ENCODE results near the gene TACO1.

Gene TACO1

DNA sequence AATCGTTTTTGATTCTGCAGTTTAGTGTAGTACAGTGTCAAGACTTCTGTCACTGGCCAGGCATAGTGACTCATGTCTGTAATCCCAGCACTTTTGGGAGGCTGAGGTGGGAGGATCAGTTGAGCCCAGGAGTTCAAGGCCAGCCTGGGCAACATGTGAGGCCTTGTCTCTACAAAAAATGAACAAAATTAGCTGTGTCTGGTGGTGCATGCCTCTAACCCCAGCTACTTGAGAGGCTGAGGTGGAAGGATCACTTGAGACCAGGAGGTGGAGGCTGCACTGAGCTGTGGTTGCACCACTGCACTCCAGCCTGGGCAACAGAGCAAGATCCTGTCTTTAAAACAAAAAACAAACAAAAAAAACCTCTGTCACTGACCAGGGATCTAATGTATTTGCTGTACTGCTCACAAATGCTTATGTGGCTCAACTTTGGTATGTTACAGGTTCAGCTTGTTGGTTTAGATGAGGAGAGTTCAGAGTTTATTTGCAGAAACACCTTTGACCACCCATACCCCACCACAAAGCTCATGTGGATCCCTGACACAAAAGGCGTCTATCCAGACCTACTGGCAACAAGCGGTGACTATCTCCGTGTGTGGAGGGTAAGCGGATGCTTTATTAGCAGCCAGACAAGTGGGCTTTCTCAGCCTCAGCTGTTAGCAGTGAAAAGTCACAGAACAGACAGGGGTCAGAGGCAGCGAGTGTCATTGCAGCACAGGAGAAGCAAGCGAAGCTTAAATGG, 22.5 kb upstream of the TACO1 start:
- H3K4me2 ChIP-seq (ENCODE audit: low read length, poor library complexity, severe bottlenecking), result no peak overlapping the region
- no peak overlapping the region for H2AFZ ChIP-seq (ENCODE audit: low read depth, low read length)
- no peak overlapping the region for H3K23ac ChIP-seq (ENCODE audit: low read length in 2 of 2)
- peaks cover 52% of the 10 kb centered on the region for H3K79me1 ChIP-seq (replicated peaks; ENCODE audit: low read length, poor library complexity, severe bottlenecking)
- H4K91ac ChIP-seq (ENCODE audit: low read length), result no peak overlapping the region
- H2BK15ac ChIP-seq (ENCODE audit: low read depth, poor library complexity, severe bottlenecking), result no peak overlapping the region
- H2BK12ac ChIP-seq (ENCODE audit: low read length in 2 of 2), result no peak overlapping the region
- no peak overlapping the region for H3K4me3 ChIP-seq (ENCODE audit: insufficient read depth in 1 of 2, low read depth in 1 of 2, low read length in 2 of 2)
- no peak overlapping the region for H3K4ac ChIP-seq (ENCODE audit: low read depth in 1 of 2, low read length in 2 of 2)
- H3K4me1 ChIP-seq (ENCODE audit: control insufficient read depth, insufficient read depth, low read depth, low read length), result peaks cover 9% of the 10 kb centered on the region
- no peak overlapping the region for H2AK5ac ChIP-seq (ENCODE audit: low read length, severe bottlenecking)
- no peaks in the 10 kb centered on the region for H3K9me3 ChIP-seq (ENCODE audit: control insufficient read depth, low read length)
- H3K14ac ChIP-seq (ENCODE audit: low read length in 2 of 2), result no peak overlapping the region
- no peak overlapping the region for H3K27ac ChIP-seq (ENCODE audit: low read length, poor library complexity, severe bottlenecking)
- 93% methylated on average over 7 of the region's 7 CpGs for WGBS
- no peak overlapping the region for H2BK120ac ChIP-seq (ENCODE audit: low read depth, low read length)
- no peak overlapping the region for H3K9ac ChIP-seq (ENCODE audit: low read length)
- no peak overlapping the region for H3K18ac ChIP-seq (ENCODE audit: low read depth in 1 of 2, low read length in 2 of 2)
- H4K8ac ChIP-seq (ENCODE audit: low read length), result no peak overlapping the region
- H2BK5ac ChIP-seq (ENCODE audit: low read depth, low read length, poor library complexity, severe bottlenecking), result no peak overlapping the region
- peaks cover 18 to 45% of the 10 kb centered on the region in 2 experiments for H3K36me3 ChIP-seq (ENCODE audit: control insufficient read depth in 1 of 2, insufficient read depth in 2 of 2, low read depth in 1 of 2, low read length in 2 of 2)
- DNase-seq, result no peak
- H3K27me3 ChIP-seq (ENCODE audit: control insufficient read depth in 1 of 2, insufficient read depth in 1 of 2, low read length in 2 of 2), result no peaks in the 10 kb centered on the region

DNA sequence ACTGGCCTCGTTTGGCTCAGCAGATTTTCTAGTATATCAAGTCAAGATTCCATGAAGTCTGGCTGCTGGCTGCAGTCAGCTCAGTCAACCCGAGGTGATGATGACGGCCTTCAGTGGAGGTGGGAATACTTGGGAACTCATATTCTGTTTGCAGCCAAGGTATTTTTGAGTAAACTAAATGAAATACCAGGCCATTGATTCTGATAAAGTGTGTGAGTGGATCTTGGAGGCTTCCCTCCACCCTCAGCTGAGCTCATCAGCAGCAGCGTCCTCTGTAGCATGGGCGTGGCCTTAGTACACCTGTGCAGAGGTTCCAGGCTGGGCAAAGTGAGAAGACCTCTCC, 22.0 kb upstream of the TACO1 start:
- peaks cover 56% of the 10 kb centered on the region for H3K79me1 ChIP-seq (replicated peaks; ENCODE audit: low read length, poor library complexity, severe bottlenecking)
- H3K23ac ChIP-seq (ENCODE audit: low read length in 2 of 2), result no peak overlapping the region
- H3K4me2 ChIP-seq (ENCODE audit: low read length, poor library complexity, severe bottlenecking), result no peak overlapping the region
- H3K4me1 ChIP-seq (ENCODE audit: control insufficient read depth, insufficient read depth, low read depth, low read length), result peaks cover 9% of the 10 kb centered on the region
- no peak overlapping the region for H3K27ac ChIP-seq (ENCODE audit: low read length, poor library complexity, severe bottlenecking)
- H3K9me3 ChIP-seq (ENCODE audit: control insufficient read depth, low read length), result no peaks in the 10 kb centered on the region
- H3K18ac ChIP-seq (ENCODE audit: low read depth in 1 of 2, low read length in 2 of 2), result no peak overlapping the region
- H3K27me3 ChIP-seq (ENCODE audit: control insufficient read depth in 1 of 2, insufficient read depth in 1 of 2, low read length in 2 of 2), result no peaks in the 10 kb centered on the region
- H2AK5ac ChIP-seq (ENCODE audit: low read length, severe bottlenecking), result no peak overlapping the region
- H2BK15ac ChIP-seq (ENCODE audit: low read depth, poor library complexity, severe bottlenecking), result no peak overlapping the region
- no peak overlapping the region for H4K91ac ChIP-seq (ENCODE audit: low read length)
- no peak overlapping the region for H3K4me3 ChIP-seq (ENCODE audit: insufficient read depth in 1 of 2, low read depth in 1 of 2, low read length in 2 of 2)
- no peak overlapping the region for H2AFZ ChIP-seq (ENCODE audit: low read depth, low read length)
- no peak overlapping the region for H3K9ac ChIP-seq (ENCODE audit: low read length)
- no peak overlapping the region for H2BK12ac ChIP-seq (ENCODE audit: low read length in 2 of 2)
- DNase-seq, result no peak
- H3K14ac ChIP-seq (ENCODE audit: low read length in 2 of 2), result no peak overlapping the region
- no peak overlapping the region for H4K8ac ChIP-seq (ENCODE audit: low read length)
- no peak overlapping the region for H3K4ac ChIP-seq (ENCODE audit: low read depth in 1 of 2, low read length in 2 of 2)
- whole genome bisulfite sequencing, result 94% methylated on average over 5 of the region's 5 CpGs
- H2BK120ac ChIP-seq (ENCODE audit: low read depth, low read length), result no peak overlapping the region
- H2BK5ac ChIP-seq (ENCODE audit: low read depth, low read length, poor library complexity, severe bottlenecking), result no peak overlapping the region
- peaks cover 24 to 50% of the 10 kb centered on the region in 2 experiments for H3K36me3 ChIP-seq (ENCODE audit: control insufficient read depth in 1 of 2, insufficient read depth in 2 of 2, low read depth in 1 of 2, low read length in 2 of 2)

DNA sequence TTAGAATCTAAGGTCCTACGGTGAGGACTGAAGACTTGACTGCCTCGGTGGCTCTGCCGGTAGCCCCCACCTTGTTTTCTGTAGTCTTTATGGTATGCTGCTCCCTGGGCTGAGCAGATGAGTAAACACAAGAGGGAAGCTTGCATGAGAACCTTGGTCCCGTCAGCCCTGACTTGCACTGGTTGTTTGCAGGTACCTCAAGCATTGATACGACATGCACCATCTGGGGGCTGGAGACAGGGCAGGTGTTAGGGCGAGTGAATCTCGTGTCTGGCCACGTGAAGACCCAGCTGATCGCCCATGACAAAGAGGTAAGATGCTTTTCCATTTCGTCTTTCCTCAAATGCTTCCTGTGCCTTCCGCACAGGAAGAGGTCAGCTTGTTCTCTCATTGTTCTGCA, 21.1 kb upstream of the TACO1 start:
- WGBS, result 92% methylated on average over 10 of the region's 11 CpGs
- Histone ChIP-seq H3K4me1 (ENCODE audit: control insufficient read depth, insufficient read depth, low read depth, low read length) (peaks cover 9% of the 10 kb centered on the region), H3K27me3 (ENCODE audit: control insufficient read depth in 1 of 2, insufficient read depth in 1 of 2, low read length in 2 of 2) (no peaks in the 10 kb centered on the region), H2BK5ac (ENCODE audit: low read depth, low read length, poor library complexity, severe bottlenecking) (no peak overlapping the region), H3K14ac (ENCODE audit: low read length in 2 of 2) (no peak overlapping the region), H3K9me3 (ENCODE audit: control insufficient read depth, low read length) (no peaks in the 10 kb centered on the region), H3K36me3 (ENCODE audit: control insufficient read depth in 1 of 2, insufficient read depth in 2 of 2, low read depth in 1 of 2, low read length in 2 of 2) (peaks cover 31 to 56% of the 10 kb centered on the region in 2 experiments), H3K4ac (ENCODE audit: low read depth in 1 of 2, low read length in 2 of 2) (no peak overlapping the region), H2AFZ (ENCODE audit: low read depth, low read length) (no peak overlapping the region), H4K8ac (ENCODE audit: low read length) (no peak overlapping the region), H2BK15ac (ENCODE audit: low read depth, poor library complexity, severe bottlenecking) (no peak overlapping the region), H2BK120ac (ENCODE audit: low read depth, low read length) (no peak overlapping the region), H3K9ac (ENCODE audit: low read length) (no peak overlapping the region), H2AK5ac (ENCODE audit: low read length, severe bottlenecking) (no peak overlapping the region), H3K79me1 (replicated peaks; ENCODE audit: low read length, poor library complexity, severe bottlenecking) (peaks cover 53% of the 10 kb centered on the region), H3K4me3 (ENCODE audit: insufficient read depth in 1 of 2, low read depth in 1 of 2, low read length in 2 of 2) (no peak overlapping the region), H3K4me2 (ENCODE audit: low read length, poor library complexity, severe bottlenecking) (no peak overlapping the region), H3K23ac (ENCODE audit: low read length in 2 of 2) (no peak overlapping the region), H4K91ac (ENCODE audit: low read length) (no peak overlapping the region), H3K18ac (ENCODE audit: low read depth in 1 of 2, low read length in 2 of 2) (no peak overlapping the region), H2BK12ac (ENCODE audit: low read length in 2 of 2) (no peak overlapping the region), H3K27ac (ENCODE audit: low read length, poor library complexity, severe bottlenecking) (peak overlapping the region; percentile 34)
- no peak for DNase-seq

DNA sequence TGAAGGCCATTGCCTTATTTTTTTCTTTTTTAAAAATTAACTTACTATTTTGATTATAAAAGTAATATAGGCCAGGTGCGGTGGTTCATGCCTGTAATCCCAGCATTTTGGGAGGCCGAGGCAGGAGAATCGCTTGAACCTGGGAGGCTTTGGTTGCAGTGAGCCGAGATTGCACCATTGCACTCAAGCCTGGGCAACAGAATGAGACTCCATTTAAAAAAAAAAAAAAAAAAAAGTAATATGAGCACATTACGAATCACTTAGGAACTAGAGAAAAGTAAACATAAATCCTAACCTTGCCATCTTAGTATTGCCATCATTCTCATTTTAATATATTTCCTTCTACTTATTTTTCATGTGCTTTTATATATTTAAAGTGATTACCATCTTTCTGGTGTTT, 12.9 kb upstream of the TACO1 start:
- Histone ChIP-seq H3K18ac (ENCODE audit: low read depth in 1 of 2, low read length in 2 of 2) (no peak overlapping the region), H3K14ac (ENCODE audit: low read length in 2 of 2) (no peak overlapping the region), H4K8ac (ENCODE audit: low read length) (no peak overlapping the region), H3K27me3 (ENCODE audit: control insufficient read depth in 1 of 2, insufficient read depth in 1 of 2, low read length in 2 of 2) (no peaks in the 10 kb centered on the region), H3K4ac (ENCODE audit: low read depth in 1 of 2, low read length in 2 of 2) (no peak overlapping the region), H3K27ac (ENCODE audit: low read length, poor library complexity, severe bottlenecking) (no peak overlapping the region), H2AK5ac (ENCODE audit: low read length, severe bottlenecking) (no peak overlapping the region), H3K23ac (ENCODE audit: low read length in 2 of 2) (no peak overlapping the region), H3K79me1 (replicated peaks; ENCODE audit: low read length, poor library complexity, severe bottlenecking) (peaks cover 43% of the 10 kb centered on the region), H2BK5ac (ENCODE audit: low read depth, low read length, poor library complexity, severe bottlenecking) (no peak overlapping the region), H2BK12ac (ENCODE audit: low read length in 2 of 2) (no peak overlapping the region), H3K4me3 (ENCODE audit: insufficient read depth in 1 of 2, low read depth in 1 of 2, low read length in 2 of 2) (no peak overlapping the region), H3K36me3 (ENCODE audit: control insufficient read depth in 1 of 2, insufficient read depth in 2 of 2, low read depth in 1 of 2, low read length in 2 of 2) (peaks cover 73 to 85% of the 10 kb centered on the region in 2 experiments), H2BK15ac (ENCODE audit: low read depth, poor library complexity, severe bottlenecking) (no peak overlapping the region), H3K4me2 (ENCODE audit: low read length, poor library complexity, severe bottlenecking) (no peak overlapping the region), H3K9ac (ENCODE audit: low read length) (no peak overlapping the region), H3K9me3 (ENCODE audit: control insufficient read depth, low read length) (no peaks in the 10 kb centered on the region), H4K91ac (ENCODE audit: low read length) (no peak overlapping the region), H2BK120ac (ENCODE audit: low read depth, low read length) (no peak overlapping the region), H2AFZ (ENCODE audit: low read depth, low read length) (no peak overlapping the region), H3K4me1 (ENCODE audit: control insufficient read depth, insufficient read depth, low read depth, low read length) (no peaks in the 10 kb centered on the region)
- WGBS, result 96% methylated on average over 3 of the region's 5 CpGs
- DNase-seq, result no peak

Data from mesenchymal stem cell (in vitro differentiated cells and primary cell).